T-helper 1 cell treated with Interleukin-12 subunit alpha and Interleukin-12 subunit beta and Interleukin-4 antibody, amounts not matched to agents 30 μg/mL and 1 μg/mL, for 36 hours (primary cell): Measurements from ENCODE around the gene CTRL.

Source experiments
- H3K27ac Mint-ChIP-seq: one replicate; pipeline ENCODE4 v1.8.0; 2021; ENCODE audit warnings: mild to moderate bottlenecking, mixed read lengths
- H3K27me3 Mint-ChIP-seq: one replicate; pipeline ENCODE4 v1.8.0; 2021; ENCODE audit warnings: low read depth, mixed read lengths
- H3K36me3 Mint-ChIP-seq: one replicate; pipeline ENCODE4 v1.8.0; 2021; ENCODE audit warnings: low read depth, mixed read lengths
- H3K4me1 Mint-ChIP-seq: one replicate; pipeline ENCODE4 v1.8.0; 2021; ENCODE audit warnings: low read depth, mixed read lengths
- H3K4me3 Mint-ChIP-seq: one replicate; pipeline ENCODE4 v1.8.0; 2021; ENCODE audit warnings: mild to moderate bottlenecking, moderate library complexity, mixed read lengths
- H3K9me3 Mint-ChIP-seq: one replicate; pipeline ENCODE4 v1.8.0; 2021; ENCODE audit warnings: mixed read lengths

CTRL gene

DNA sequence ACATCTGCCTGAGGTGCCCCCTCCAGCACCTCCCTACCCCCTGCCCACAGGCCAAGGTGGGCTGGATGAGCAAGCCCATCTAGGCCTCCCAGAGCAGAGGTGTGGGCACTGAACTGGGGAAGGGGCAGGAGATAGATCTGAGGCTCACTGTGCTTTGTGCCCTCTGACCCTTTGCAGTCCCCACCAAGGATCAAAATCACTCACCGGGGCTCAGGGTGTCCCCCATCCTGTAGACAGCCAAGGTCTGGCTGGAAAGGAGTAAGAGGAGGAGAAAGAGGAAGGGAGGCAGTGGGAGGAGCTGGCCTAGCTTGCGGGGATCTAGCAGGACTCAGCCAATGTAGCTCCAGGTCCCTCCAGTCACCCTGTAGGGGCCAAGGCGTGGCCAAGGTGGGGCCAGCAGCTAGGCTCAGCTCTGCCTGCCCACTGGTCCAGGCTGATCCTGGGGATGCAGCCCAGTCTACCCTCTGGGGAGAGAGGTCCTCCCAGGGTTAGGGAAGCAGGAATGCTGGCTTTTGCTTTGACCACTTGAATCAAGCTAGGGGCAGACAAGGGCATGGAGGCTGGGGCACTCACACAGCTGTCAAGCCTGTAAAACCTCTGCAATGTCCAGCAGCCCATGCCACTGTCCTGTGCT is 35.0 kb upstream of the CTRL start:
- peaks cover 2% of the 10 kb centered on the region for H3K36me3 Mint-ChIP-seq
- H3K9me3 Mint-ChIP-seq: no peaks in the 10 kb centered on the region
- peaks cover 29% of the 10 kb centered on the region for H3K4me1 Mint-ChIP-seq
- no peaks in the 10 kb centered on the region for H3K27me3 Mint-ChIP-seq
- peak overlapping the region; percentile 91 for H3K27ac Mint-ChIP-seq
- peak overlapping the region; percentile 95 for H3K4me3 Mint-ChIP-seq

GRCh38 chr16:67965668-67966548 is 34.2 kb upstream of the CTRL start:
- H3K27ac Mint-ChIP-seq: peak overlapping the region; percentile 31
- peaks cover 29% of the 10 kb centered on the region for H3K4me1 Mint-ChIP-seq
- H3K9me3 Mint-ChIP-seq: no peaks in the 10 kb centered on the region
- H3K27me3 Mint-ChIP-seq: no peaks in the 10 kb centered on the region
- H3K36me3 Mint-ChIP-seq: peaks cover 4% of the 10 kb centered on the region
- H3K4me3 Mint-ChIP-seq: peak overlapping the region; percentile 95

DNA sequence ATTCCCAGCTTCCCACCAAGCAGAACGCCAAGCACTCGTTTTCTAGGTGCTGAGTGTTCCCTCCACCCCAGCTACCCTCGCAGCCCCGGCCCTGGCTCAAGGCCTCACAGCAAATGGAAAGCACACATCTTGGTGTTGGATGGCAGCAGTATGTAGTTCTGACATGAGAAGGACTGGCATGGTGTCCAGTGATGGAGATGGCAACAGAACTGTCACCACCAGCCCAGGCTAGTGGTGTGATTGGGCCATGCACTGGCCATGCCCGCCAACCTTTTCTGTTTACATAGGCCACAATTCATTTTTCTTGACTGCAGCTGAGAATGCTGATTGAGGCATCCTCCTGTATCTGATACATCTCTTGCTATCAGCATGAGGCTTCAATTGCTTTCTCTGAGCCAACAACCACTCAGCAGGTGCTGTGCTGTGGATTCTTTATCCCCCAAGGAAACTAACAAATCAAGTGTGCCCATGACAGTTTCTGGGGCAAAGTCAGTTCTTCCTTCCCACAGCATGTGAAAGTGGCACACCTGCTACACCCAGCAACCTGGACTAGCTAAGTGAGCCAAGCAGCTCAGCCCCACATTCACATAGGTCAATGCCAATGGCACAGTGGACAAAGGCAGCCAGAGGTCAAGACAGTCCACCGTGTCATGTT is 32.9 kb upstream of the CTRL start:
- Mint-ChIP-seq H3K36me3 (peaks cover 7% of the 10 kb centered on the region), H3K4me3 (no peak overlapping the region), H3K27me3 (no peaks in the 10 kb centered on the region), H3K4me1 (peaks cover 26% of the 10 kb centered on the region), H3K9me3 (no peaks in the 10 kb centered on the region), H3K27ac (no peak overlapping the region)

DNA sequence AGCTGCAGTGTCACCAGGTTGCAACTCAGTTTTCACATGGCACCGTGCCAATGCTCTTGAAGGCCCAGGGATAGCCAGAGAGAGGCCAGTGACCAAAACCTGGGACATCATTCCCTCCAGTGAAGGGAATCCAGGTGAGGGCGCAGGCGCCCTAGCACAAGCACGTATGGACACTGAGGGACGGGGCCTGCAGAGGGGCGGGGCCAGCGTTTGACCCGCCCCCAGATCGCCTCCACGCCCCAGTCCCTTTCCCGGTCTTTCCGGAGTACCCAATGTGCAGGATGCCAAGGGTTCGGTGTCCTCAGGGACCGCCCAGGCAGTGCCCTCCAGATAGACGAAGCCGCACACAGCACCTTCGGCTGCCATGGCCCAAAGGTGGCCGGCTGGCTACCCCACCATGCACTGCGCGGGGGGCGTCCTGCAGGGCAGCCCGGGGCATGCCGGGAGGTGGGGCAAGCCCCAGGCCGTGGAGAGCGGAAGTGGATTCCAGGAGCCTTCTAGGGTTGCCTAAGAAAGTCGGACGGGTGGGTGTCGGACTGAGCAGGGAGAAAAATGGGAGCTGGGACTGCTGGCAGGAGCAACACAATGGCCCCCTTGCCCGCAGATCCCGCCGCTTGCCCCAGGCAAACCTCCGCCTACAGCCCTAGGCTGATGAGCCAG is 32.1 kb upstream of the CTRL start:
- H3K36me3 Mint-ChIP-seq: peaks cover 7% of the 10 kb centered on the region
- H3K4me3 Mint-ChIP-seq: no peak overlapping the region
- H3K27me3 Mint-ChIP-seq: no peaks in the 10 kb centered on the region
- no peak overlapping the region for H3K27ac Mint-ChIP-seq
- no peaks in the 10 kb centered on the region for H3K9me3 Mint-ChIP-seq
- H3K4me1 Mint-ChIP-seq: peaks cover 23% of the 10 kb centered on the region

- Mint-ChIP-seq H3K36me3 (peaks cover 11% of the 10 kb centered on the region), H3K9me3 (no peaks in the 10 kb centered on the region), H3K27me3 (no peaks in the 10 kb centered on the region), H3K4me1 (peaks cover 23% of the 10 kb centered on the region), H3K27ac (no peak overlapping the region), H3K4me3 (no peak overlapping the region)
Observed at GRCh38 chr16:67963292-67963661, 31.6 kb upstream of the CTRL start.

GRCh38 chr16:67962135-67962534 is 30.5 kb upstream of the CTRL start:
- Mint-ChIP-seq H3K4me3 (no peak overlapping the region), H3K27ac (no peak overlapping the region), H3K9me3 (no peaks in the 10 kb centered on the region), H3K36me3 (peaks cover 12% of the 10 kb centered on the region), H3K27me3 (no peaks in the 10 kb centered on the region), H3K4me1 (peaks cover 18% of the 10 kb centered on the region)

DNA sequence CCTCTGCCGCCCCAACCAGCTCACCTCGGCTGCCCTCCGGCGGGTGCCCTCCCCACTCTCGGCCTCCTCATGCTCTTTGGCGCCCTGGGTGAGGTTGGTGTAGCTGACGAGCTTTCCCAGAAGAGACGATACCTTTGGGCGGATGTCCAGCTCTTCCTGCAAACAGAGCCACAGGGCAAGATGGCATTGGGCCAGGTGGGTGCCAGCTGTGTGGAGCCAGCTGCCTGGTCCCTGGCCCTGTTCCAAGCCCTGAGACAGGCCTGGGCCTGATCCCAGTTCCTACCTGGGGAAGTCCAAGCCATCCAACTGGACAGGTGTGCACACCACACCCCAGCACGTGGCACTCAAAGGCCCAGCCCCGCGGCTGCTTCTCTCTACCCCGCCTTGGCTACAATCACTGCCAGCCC is 29.9 kb upstream of the CTRL start:
- Mint-ChIP-seq H3K27ac (no peak overlapping the region), H3K4me1 (peaks cover 12% of the 10 kb centered on the region), H3K27me3 (no peaks in the 10 kb centered on the region), H3K4me3 (no peak overlapping the region), H3K36me3 (peaks cover 12% of the 10 kb centered on the region), H3K9me3 (no peaks in the 10 kb centered on the region)

GRCh38 chr16:67959536-67960329 is 28.1 kb upstream of the CTRL start:
- Mint-ChIP-seq H3K4me3 (no peak overlapping the region), H3K36me3 (peaks cover 12% of the 10 kb centered on the region), H3K27me3 (no peaks in the 10 kb centered on the region), H3K27ac (no peak overlapping the region), H3K4me1 (no peaks in the 10 kb centered on the region), H3K9me3 (no peaks in the 10 kb centered on the region)

DNA sequence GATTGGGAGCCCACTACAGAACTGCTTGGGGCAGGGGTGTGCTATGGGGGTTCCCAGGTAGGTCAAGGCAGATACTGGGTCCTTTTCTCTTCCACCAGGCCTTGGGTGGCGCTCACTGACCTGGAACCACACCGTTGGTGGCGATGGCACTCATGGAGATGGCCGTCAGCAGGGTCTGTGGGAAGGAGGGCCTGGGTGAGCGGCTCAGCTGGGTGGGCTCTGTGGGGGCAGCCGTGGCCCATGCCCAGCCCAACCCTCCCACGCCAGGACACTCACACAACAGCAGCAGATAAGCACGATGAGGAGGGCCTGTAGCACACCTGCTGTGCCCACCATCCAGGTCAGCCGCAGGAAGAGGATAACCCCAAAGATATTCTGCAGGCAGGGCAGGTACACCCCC is 26.0 kb upstream of the CTRL start:
- Mint-ChIP-seq H3K9me3 (no peaks in the 10 kb centered on the region), H3K36me3 (peaks cover 10% of the 10 kb centered on the region), H3K4me1 (no peaks in the 10 kb centered on the region), H3K4me3 (no peak overlapping the region), H3K27ac (no peak overlapping the region), H3K27me3 (no peaks in the 10 kb centered on the region)

GRCh38 chr16:67954421-67955196 is 22.9 kb upstream of the CTRL start:
- Mint-ChIP-seq H3K9me3 (no peaks in the 10 kb centered on the region), H3K36me3 (peaks cover 7% of the 10 kb centered on the region), H3K4me1 (no peaks in the 10 kb centered on the region)

DNA sequence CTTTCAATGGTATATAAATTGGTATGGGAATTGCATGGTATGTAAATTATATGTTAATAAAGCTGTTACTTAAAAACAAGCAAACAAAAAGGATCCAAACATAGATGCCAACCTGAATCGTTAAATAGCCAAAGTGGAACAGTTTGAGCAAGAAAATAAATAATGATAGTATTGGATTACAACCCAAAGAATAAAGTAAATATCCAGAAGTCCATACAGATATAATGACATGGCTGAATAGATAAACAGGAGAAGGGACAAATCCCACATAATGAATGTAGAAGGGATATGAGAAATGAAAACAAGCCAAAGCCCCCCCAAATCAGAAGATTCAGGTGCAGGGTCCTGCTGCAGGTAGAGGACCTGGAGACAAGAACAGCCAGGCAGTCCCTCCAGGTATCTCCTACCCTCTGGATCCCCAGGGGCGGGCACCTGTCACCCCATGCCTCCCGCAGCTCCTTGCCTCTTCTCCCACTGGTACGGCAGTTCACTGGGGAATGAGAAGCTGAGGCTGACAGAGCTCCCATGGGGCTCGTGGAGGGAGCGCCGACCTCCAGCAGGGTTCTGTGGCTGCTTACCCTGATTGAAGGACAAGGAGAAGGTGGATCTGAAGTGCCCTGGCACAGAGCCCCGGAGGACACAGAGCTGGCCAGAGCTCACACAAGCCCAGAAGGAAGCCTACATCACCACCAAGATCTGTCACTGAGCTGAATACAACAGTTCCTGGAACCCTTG is 22.1 kb upstream of the CTRL start:
- H3K4me3 Mint-ChIP-seq: no peak overlapping the region
- peaks cover 7% of the 10 kb centered on the region for H3K36me3 Mint-ChIP-seq
- H3K27me3 Mint-ChIP-seq: no peaks in the 10 kb centered on the region
- H3K27ac Mint-ChIP-seq: no peak overlapping the region
- H3K4me1 Mint-ChIP-seq: no peaks in the 10 kb centered on the region
- no peaks in the 10 kb centered on the region for H3K9me3 Mint-ChIP-seq

More at GRCh38 chr16:67954421-67955196, 22.9 kb upstream of the CTRL start:
- no peak overlapping the region for H3K27ac Mint-ChIP-seq
- no peaks in the 10 kb centered on the region for H3K27me3 Mint-ChIP-seq
- no peak overlapping the region for H3K4me3 Mint-ChIP-seq

DNA sequence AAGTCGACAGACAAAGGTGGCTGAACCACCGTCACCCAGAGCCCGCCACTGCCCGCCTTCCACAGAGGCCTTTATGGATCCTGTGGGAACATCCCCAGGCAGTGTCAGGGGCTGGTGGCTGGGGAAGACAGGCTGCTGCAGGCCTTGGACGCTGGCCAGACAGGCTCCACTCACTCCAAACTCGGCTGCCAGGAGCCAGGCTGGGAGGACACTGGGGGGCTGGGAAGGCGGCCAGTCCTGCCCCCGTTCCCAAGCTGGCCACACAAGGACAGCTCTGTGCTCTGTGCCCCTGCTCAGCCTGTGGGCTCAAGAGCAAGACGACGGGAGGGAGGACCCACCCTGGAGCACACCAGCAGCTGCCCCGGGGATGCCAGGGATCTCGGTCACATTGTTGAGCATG is 19.8 kb upstream of the CTRL start:
- no peak overlapping the region for H3K27ac Mint-ChIP-seq
- no peaks in the 10 kb centered on the region for H3K9me3 Mint-ChIP-seq
- peaks cover 1% of the 10 kb centered on the region for H3K36me3 Mint-ChIP-seq
- no peaks in the 10 kb centered on the region for H3K4me1 Mint-ChIP-seq
- H3K27me3 Mint-ChIP-seq: no peaks in the 10 kb centered on the region
- no peak overlapping the region for H3K4me3 Mint-ChIP-seq

DNA sequence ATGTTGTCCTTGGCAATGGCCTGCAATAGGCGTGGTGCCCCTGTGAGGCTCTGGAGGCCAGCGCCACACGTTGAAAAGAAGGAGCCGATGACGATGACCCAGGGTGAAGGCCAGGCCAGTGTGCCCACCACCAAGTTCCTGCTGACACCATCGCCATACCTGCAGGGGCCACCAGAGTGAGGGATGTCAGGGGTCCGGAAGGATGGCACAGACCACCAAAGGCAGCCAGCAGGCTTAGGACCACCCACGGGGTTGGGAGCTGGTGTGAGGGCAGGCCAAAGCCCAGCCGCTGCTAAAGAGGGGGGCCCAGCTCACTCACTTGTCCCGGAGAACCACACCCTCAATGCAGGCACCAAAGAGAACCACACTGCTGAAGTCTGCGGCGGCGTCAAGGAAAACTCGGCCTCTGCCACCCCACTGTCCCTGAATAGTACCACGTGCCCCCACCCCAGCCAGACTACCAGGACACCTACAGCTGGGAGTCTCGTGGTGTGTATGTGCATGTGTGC is 18.7 kb upstream of the CTRL start:
- H3K36me3 Mint-ChIP-seq: peaks cover 1% of the 10 kb centered on the region
- no peak overlapping the region for H3K27ac Mint-ChIP-seq
- no peaks in the 10 kb centered on the region for H3K4me1 Mint-ChIP-seq
- H3K27me3 Mint-ChIP-seq: no peaks in the 10 kb centered on the region
- no peak overlapping the region for H3K4me3 Mint-ChIP-seq
- H3K9me3 Mint-ChIP-seq: no peaks in the 10 kb centered on the region
